ENCODE data around the gene SPOPL.

DNA sequence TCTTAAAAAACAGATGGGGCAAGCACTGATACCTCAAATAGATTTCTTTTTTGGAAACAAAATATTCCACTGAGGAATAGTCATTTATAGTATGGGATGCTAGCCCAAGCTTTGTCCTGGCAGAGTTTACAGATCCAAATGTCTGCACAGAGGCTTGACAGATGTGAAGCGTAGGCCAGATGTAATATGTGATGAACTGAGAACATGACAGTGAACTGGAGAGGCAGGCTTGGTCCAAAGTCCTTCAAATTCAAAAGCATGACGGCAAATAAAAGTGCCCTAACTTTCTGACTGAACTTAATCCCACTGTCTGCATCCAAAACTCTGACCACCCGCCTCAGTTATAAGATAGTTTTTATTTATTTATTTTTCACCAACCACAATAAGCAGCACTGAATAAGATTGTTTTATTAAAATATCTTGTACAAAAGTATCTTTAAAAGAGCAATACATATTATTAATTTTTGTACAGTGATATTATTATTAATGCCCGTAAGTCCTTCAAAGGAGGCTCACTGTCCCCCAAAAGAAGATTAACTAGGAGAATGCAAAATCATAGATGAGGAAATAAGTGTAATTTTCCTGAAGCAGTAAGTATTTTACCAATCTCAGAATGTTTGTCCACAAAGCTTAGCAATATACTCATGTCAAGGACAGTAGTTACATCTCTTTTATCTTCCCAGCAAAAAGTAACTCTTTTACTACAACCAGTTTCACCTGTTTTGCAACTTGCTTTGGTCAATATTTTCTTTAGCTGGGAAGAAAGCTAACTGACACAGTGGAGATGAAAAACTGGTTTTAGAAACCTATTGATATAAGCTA, 10.7 kb upstream of the SPOPL start:
- TF ChIP-seq CTCF (conservative IDR thresholded peaks at IDR 0.05): no peak
- no peak for TF ChIP-seq ZFX (IDR thresholded peaks at IDR 0.05)

Measured in C4-2B (cell line).